Fibroblast of mammary gland (primary cell): Measurements from ENCODE around the gene CTDP1.

Source experiments
- DNase-seq: peaks from one replicate; pipeline ENCODE4 v3.0.0-alpha.2; 2010; ENCODE audit warnings: low read depth
- H3K4me3 ChIP-seq: 2 replicates; pipeline ENCODE4 v1.5.1; 2011; ENCODE audit warnings: low read depth, mild to moderate bottlenecking, low read length, moderate library complexity; ENCODE audit not compliant: control insufficient read depth
- TF ChIP-seq, protein P1 (sequence below): conservative IDR thresholded peaks from 2 replicates; pipeline ENCODE4 v1.5.1; 2011; ENCODE audit warnings: low read depth, low read length, inconsistent platforms; ENCODE audit not compliant: control insufficient read depth, insufficient read depth

The CTDP1 gene

GRCh38 chr18:79782566-79783308, 103.1 kb downstream of the CTDP1 start:
- TF ChIP-seq, protein P1, sequence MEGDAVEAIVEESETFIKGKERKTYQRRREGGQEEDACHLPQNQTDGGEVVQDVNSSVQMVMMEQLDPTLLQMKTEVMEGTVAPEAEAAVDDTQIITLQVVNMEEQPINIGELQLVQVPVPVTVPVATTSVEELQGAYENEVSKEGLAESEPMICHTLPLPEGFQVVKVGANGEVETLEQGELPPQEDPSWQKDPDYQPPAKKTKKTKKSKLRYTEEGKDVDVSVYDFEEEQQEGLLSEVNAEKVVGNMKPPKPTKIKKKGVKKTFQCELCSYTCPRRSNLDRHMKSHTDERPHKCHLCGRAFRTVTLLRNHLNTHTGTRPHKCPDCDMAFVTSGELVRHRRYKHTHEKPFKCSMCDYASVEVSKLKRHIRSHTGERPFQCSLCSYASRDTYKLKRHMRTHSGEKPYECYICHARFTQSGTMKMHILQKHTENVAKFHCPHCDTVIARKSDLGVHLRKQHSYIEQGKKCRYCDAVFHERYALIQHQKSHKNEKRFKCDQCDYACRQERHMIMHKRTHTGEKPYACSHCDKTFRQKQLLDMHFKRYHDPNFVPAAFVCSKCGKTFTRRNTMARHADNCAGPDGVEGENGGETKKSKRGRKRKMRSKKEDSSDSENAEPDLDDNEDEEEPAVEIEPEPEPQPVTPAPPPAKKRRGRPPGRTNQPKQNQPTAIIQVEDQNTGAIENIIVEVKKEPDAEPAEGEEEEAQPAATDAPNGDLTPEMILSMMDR = no peak
- DNase-seq = no peak
- no peak overlapping the region for H3K4me3 ChIP-seq

DNA sequence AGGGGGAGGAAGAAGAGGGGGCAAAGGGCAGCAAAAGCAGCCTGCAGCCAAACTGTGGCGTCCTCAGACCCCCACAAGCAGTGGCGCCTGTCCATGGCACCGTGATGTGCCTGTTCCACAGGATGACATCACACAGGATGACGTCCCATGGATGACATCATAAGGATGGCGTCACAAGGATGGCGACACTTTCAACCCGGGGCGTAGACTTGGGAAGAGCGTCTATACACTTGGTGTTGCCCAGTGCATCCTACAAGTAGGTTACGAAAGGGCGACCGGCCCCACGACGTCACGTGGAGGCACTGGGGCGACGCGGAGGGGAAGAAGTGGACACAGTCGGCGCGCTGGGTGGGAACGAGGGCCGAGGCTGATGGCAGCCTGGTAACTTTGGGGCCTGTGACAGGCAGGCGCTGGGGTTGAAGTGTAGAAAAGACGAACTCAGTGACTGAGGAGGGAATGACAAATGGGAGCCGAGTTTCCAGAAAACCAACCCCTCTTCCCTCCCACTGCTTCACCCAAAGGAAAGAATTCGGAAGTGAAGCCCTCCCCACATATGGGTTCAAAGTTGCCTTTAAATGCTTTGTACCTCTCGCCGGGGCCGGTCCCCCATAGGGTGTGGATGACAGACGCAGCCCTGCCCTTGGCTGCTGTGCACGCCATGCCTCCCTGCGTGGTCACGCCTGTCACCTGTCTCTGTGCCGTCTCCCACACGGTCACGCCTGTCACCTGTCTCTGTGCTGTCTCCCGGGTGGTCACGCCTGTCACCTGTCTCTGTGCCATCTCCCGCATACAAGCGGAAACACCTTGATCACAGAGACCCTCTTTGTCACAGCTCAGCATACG, 104.7 kb downstream of the CTDP1 start:
- TF ChIP-seq, protein P1 = no peak
- peak; percentile 6 for DNase-seq
- no peak overlapping the region for H3K4me3 ChIP-seq

GRCh38 chr18:79784965-79785770, 105.6 kb downstream of the CTDP1 start:
- peak; percentile 78 for DNase-seq
- H3K4me3 ChIP-seq = no peak overlapping the region
- TF ChIP-seq, protein P1 = no peak

- no peak for DNase-seq
- TF ChIP-seq, protein P1 = no peak
- no peak overlapping the region for H3K4me3 ChIP-seq
Observed at GRCh38 chr18:79785831-79786230, 106.2 kb downstream of the CTDP1 start.

DNA sequence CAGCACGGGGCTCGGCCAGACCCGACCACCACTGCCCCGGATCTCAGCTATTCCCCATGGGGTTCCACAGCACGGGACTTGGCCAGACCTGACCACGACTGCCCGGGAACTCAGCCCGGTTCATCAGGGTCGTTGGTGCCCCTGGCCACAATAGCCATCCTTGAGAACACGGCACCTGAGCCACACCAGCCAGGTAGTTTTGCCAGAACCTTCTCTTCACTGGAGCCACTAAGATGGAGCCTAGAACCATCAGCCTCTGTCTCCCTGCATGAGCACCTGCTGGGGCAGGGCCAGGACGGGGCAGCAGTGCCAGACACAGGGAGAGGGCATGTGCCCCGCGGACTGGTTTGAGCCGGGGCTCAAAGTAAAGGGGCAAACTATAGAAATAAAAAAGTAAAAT, 106.7 kb downstream of the CTDP1 start:
- TF ChIP-seq, protein P1 = no peak
- no peak for DNase-seq
- H3K4me3 ChIP-seq = no peak overlapping the region

DNA sequence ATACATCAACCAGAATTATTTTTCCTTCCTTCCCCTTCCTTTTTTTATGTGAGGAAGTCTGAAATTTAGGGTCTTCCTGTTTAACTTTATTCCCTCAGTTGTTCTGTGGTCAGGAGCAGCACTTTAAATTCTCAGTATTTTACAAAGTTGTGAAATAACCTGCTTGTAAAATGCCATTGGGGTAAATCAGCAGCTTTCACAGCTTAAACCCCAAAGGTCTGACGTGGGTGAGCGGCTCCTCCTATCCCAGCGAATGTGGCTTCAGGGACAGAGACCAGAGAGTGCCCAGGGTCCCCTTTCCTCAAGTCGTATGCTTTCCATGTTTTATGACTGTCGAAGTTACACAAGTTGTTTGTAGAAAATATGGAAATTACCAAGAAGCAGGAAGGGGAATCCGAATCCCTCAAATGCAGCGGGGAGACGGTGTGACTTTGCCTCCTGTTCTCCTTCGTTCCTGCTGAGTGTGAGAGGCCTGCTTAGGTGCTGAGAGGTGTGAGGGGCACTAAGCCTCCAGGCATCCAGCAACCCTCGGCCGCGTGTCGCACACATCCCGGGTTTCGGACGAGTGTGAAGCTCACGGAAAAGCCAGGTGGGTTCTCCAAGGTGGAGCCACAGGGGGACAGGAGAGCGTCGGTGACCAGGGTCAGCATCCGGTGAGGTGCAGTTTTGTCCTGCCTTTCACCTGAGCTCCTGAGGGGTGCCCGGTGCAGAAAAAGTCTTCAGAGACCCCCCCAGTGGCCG, 107.4 kb downstream of the CTDP1 start:
- TF ChIP-seq, protein P1 = no peak
- no peak overlapping the region for H3K4me3 ChIP-seq
- peak; percentile 81 for DNase-seq
